Embryonic facial prominence (tissue), 1 donor: Measurements from ENCODE around the gene CCDC154.
"Not testable (repeated sequence)": the region's sequence is repeated elsewhere in the genome, so short reads cannot be mapped to it uniquely, and the experiment has no call there.

ENCODE experiments used
- DNase-seq: peaks from one replicate; pipeline ENCODE4 v3.0.0-alpha.2; 2016; ENCODE audit errors: extremely low spot score

The CCDC154 gene

DNA sequence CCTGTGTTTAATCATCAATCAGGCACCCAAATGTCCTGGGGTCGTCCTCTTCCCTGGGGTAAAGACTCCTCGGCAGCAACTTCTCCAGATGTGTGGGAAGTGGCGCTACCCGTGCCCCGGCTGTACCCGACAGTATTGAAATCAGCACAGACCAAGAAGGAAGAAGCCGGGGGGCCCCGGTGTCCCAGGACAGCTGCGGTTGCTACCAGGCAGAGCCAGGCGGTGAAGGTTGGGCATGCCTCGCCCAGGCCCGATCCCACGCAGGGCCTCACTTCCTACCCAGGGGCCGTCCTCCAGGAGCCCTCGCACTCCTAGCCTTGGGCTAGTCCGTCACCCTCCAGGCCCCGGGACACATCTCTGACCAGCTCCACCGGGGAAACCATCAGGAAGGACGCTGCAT, 9.0 kb upstream of the CCDC154 start:
- DNase-seq, result no peak

- no peak for DNase-seq
These were observed 8.2 kb upstream of the CCDC154 start for GRCh38 chr16:1452530-1452929.

DNA sequence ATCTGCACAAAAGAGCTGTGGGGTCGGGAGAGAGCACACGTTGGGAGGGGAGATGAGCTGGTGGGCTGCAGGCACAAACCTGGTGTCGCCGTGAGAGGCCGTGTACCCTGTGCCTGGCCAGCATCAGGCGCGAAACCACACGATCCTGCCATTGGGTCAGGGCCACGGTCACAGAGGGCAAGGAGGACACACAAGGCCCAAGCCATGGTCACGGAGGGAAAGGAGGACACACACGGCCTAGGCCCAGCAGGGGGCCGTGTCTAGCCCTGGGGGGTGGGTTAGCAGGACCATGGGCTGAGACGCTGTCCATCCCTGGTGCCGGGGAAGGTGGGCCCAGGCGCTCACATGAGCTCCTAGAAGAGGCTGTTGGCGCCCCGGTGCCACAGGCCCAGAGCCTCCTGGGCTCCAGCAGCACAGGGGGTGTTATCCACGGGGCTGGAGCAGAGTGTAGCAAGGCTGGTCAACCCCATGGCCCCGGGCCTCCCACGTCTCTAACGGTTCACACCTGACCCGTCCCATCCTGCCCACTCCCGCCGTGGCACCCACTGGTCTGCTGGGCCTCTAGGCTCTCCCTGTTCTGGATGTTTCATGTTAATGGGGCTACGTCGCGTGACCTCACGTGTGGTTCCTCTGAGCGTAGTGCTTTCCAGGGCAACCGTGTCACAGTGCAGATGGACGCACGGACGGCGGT, 7.5 kb upstream of the CCDC154 start:
- no peak for DNase-seq

- DNase-seq, result no peak
These were observed 6.5 kb upstream of the CCDC154 start for GRCh38 chr16:1450841-1451240.

GRCh38 chr16:1450218-1450617, 5.9 kb upstream of the CCDC154 start:
- DNase-seq, result no peak

- DNase-seq, result no peak
These were observed 4.9 kb upstream of the CCDC154 start for GRCh38 chr16:1449201-1449788.

- no peak for DNase-seq
These were observed 4.3 kb upstream of the CCDC154 start for GRCh38 chr16:1448536-1449116.

DNA sequence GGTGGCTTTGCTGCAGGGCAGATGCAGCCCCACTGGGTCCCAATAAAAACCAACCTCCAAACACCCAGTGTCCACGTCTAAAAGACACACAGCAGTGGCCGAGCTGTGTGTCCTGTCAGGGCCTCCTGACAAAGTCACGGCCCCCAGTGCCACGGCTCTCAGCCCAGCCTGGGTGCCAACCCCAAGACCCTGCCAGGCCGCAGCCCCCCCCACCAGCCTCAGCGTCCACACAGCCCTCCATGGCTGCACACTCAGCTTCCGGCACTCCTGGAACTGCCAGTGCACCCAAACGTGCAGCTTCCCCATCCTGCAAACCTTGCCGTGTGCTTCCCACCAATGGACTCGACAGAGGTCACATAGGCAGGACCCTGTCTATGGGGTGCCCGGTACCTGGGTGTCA, 3.6 kb upstream of the CCDC154 start:
- DNase-seq, result no peak

DNA sequence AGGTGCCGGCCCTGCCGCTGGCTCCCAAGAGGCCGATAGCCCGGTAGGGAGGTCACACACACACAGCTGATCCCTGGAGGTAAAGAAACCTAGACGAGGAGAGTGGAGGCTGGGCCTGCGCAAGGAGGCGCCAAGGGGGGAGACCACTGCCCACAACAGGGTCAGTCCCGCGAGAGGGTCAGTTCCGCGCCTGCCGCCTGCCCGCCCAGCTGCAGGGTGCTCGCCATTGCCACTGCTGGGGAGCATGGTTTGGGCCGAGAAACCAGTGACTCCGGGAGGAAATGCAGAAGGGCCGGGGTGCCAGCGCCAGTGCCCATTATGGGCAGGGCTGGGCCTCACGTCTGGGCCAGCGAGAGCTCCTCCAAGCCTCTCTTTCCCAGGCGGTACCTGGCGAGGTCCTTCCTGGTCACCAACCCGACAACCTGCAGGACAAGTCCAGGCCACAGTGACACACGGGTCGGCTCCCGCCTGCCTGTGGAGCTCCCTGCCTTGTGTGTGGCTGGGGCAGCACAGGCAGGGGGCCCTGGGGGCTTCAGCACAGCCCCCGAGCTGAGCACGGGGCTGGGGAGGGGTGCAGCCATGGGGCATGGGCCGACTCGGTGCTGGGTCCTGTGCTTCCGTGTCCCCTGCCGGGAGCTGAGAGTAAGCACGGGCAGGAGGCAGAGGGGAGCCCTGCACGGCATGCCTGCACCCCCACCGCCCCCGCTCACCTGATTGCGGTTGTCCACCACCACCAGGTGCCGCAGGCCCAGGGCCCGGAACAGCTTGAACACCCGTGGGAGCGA, 2.1 kb upstream of the CCDC154 start:
- DNase-seq, result no peak

DNA sequence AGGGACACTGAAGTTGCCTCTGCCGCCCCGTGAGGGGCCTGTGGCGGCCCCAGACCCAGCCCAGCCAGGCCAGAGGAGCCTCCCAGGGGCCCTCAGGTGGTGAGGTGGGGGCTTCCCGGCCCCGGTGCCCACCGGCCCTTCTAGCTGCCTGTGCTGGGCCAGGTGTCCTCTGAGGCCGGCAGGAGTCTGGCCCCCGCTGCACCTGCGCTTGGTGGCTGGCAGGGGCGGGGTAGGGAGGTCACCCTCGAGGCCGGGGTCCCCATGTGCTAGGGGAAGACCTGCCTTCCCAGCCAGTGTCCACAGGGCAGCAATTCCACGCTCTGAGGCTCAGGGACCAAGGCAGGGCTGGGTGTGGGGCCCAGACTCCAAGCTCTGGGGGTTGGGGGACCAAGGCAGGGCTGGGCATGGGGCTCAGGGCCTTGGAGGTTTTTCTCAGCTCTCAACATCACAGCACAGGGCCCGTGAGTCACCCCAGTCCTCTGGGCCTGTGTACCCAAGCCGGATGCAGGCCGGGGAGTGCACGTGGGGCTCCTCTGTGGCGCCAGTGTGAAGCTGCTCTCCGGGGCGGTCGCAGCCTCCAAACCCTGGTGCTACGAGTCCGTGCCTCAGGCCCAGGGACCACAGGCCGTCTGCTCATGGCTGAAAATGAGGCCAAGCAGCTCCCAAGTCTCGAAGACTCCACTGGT, 1.3 kb upstream of the CCDC154 start:
- no peak for DNase-seq

DNA sequence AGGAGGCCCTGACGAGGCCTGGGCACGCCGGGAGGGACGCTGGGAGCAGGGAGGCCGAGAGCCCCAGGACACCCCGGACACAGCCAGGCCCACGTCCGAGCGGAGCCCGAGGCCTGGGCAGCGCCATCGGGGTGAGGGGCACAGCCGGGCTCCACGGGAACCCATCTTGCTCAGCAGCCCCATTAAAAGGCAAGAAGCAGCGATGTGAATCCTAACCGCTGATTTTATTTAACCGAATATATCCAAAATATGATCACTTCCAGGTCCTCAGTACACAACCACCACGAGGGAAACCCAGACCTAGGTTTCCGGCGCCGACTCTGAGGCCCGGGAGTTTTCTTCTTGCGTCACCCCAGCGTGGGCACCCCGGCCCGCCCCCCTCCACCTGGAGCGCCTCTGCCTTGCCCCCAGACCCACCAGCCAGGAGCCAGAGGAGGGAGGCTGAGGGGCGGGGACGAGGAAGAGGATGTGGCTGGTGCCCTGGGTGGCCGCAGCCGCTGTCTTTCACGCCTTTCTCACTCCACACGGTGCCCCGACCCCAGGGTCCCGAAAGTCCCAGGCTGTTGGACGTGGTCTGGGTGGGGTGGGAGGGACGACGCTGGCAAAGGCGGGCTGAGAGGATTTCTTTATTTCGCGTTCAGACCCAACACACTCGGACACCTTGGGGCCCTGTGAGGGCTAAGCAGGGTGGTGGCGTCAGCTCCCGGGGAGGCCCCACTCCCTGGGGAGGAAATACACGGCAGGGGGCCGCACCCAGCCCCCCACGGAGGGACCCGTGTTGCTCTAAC, 568 bp upstream of the CCDC154 start:
- no peak for DNase-seq

- DNase-seq, result no peak
These were observed 868 bp downstream of the CCDC154 start for GRCh38 chr16:1443403-1443973.

DNA sequence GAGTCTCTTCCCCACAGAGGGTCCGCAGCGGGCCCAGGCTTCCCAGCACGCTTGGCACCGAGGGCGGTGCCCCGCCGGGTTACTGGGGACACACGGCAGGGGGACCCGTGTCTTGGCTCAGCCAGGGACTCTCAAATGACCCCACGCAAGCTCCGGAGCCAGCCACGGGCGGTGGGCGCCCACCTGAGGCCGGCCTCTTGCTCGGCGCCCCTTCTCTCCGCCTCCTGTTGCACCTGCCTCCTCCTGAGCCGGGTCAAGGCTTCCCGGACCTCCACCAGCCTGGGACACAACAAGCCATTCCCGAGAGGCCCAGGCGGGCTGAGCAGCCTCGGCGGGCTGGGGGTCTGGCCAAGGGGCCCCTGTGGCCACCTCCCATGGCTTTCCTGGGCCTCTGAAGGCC, 1.7 kb downstream of the CCDC154 start:
- DNase-seq, result no peak

- no peak for DNase-seq
These were observed 2.9 kb downstream of the CCDC154 start for GRCh38 chr16:1441391-1441829.

GRCh38 chr16:1439699-1440074, 4.7 kb downstream of the CCDC154 start:
- not testable (repeated sequence) for DNase-seq

- no peak for DNase-seq
These were observed 5.2 kb downstream of the CCDC154 start for GRCh38 chr16:1439058-1439698.

- DNase-seq, result no peak
These were observed 5.9 kb downstream of the CCDC154 start for GRCh38 chr16:1438229-1439057.

- no peak for DNase-seq
These were observed 6.8 kb downstream of the CCDC154 start for GRCh38 chr16:1437606-1438005.

DNA sequence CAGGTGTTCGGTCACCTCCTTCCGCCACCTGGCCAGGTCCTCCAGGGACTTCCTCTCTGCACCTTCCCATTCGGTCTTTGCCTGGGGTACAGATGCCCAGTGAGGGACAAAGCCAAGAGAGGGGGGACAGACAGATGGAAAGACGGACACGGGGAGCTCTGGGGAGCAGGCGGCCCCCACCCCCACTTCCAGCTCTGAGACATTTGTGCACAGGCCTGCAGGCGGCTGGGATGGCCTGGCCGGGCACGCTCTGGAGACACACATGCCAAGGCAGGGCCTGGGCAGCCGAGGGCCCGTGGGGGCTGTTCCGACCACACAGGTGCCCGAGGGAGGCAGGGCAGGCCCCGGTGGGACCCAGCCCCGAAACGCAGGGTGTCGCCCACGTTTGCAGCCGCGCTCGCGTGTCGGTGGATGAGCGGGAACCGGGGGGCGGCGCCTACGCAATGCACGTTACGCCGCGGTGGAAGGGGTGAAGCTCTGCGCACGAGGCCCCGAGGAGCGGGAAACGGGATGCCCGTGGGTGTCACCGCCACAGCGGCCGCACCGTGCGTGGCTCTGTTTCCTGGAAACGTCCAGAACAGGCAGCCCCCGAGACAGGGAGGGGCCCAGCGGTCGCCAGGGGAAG, 7.5 kb downstream of the CCDC154 start:
- no peak for DNase-seq
